ENCODE results near the gene CCDC188.

Gene CCDC188

GRCh38 chr22:20116376-20116950 is 34.4 kb downstream of the CCDC188 start:
- DNase-seq: no peak

GRCh38 chr22:20115691-20116375 is 35.0 kb downstream of the CCDC188 start, which contains the start of gene RANBP1:
Gene RANBP1, plus strand, starts transcription at chr22:20116104. Its CDS starts 81 bp downstream, at chr22:20116185.
- DNase-seq: no peak

GRCh38 chr22:20114506-20115475 is 36.1 kb downstream of the CCDC188 start:
- DNase-seq: no peak

- no peak for DNase-seq
Observed at GRCh38 chr22:20113551-20114310, 37.1 kb downstream of the CCDC188 start.

- DNase-seq: no peak
Observed at GRCh38 chr22:20112623-20113511, 38.0 kb downstream of the CCDC188 start.

GRCh38 chr22:20111689-20112622 is 38.9 kb downstream of the CCDC188 start:
- DNase-seq: no peak

GRCh38 chr22:20111045-20111688 is 39.7 kb downstream of the CCDC188 start:
- no peak for DNase-seq

- no peak for DNase-seq
Observed at GRCh38 chr22:20110359-20110985, 40.4 kb downstream of the CCDC188 start.

- no peak for DNase-seq
Observed at GRCh38 chr22:20109411-20110358, 41.2 kb downstream of the CCDC188 start.

GRCh38 chr22:20108757-20109230 is 42.1 kb downstream of the CCDC188 start:
- no peak for DNase-seq

GRCh38 chr22:20107951-20108756 is 42.7 kb downstream of the CCDC188 start:
- no peak for DNase-seq

GRCh38 chr22:20107471-20107901 is 43.4 kb downstream of the CCDC188 start:
- no peak for DNase-seq

GRCh38 chr22:20106849-20107237 is 44.0 kb downstream of the CCDC188 start:
- no peak for DNase-seq

- no peak for DNase-seq
Observed at GRCh38 chr22:20106205-20106848, 44.5 kb downstream of the CCDC188 start.

- DNase-seq: no peak
Observed at GRCh38 chr22:20105456-20106204, 45.2 kb downstream of the CCDC188 start.
